Measurements from ENCODE around the gene TECPR1.

The TECPR1 gene

DNA sequence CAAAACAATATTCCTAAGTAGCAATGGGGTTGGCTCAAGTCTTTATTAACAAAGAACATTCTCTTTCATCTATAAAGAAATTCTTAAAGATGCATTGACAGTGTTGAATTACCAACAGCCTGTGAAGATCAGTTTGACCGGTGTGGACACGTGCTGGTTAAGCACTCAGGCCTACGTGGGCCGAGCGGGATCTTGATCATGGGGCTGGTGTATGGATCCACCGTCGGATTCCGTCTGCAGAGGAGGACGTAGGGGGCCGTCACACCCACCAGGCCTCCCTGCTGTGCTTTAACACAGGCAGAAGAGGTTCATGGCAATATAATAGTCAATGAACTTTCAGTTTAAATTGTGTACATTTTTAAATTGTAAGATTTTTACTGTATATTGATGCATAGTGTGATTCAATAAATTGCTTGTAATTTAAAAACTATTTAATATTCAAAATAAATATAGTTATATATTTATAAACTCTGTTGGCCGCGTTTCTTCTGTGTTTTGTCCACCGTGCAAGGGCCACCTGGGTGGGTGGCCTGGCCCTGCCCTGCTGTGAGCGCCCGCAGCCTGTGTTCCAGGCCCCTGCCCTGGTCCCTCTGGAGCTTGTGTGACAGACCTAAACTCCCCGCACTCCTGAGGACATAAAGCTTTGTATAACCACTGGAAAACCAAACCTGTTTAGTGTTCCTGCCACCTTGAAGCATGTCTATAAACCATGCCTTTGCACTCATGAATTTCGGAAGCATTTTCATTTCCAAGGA lies 42.7 kb downstream of the TECPR1 start:
- no peak for DNase-seq

DNA sequence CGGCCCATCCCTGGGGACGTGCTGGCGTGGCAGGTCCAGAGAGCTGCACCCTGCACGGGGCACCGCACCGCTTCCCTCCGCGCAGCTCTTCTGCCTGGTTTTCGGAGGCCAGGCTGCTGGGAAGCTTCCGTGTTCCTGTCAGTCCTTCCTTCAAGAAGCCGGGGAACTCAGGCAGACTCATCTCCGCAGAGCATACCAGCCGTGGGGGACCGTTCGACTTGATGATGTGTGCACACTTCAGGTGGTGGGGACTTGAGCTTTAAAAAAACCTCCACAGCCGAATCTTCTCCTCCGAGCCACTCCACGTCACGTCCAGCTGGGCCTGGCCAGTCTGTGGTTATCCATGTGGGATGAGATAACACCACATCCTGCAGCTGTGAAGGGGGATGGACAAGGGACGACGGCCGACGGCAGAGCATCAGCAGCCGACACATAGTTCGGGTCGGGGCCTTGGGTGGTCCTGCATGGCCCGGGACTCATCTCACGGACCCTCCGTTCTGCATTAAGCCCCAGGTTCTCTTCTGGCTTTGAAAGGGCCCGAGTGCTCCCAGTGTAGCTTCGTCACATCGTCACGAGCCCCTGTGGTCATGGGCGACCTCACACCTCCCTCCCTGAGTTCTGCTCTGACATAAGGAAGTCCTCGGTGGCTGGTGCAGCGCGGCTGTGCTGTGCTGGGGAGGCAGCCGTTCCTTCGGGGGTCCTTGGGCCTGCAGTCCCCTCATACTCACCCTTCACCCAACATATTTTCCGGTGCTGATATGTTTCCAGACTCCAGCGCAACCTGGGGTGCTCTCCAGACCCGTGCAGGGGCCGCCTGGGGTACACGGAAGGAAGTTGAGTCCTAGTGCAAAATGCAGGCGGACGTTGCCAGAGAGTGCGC lies 45.3 kb downstream of the TECPR1 start:
- DNase-seq, result no peak

DNA sequence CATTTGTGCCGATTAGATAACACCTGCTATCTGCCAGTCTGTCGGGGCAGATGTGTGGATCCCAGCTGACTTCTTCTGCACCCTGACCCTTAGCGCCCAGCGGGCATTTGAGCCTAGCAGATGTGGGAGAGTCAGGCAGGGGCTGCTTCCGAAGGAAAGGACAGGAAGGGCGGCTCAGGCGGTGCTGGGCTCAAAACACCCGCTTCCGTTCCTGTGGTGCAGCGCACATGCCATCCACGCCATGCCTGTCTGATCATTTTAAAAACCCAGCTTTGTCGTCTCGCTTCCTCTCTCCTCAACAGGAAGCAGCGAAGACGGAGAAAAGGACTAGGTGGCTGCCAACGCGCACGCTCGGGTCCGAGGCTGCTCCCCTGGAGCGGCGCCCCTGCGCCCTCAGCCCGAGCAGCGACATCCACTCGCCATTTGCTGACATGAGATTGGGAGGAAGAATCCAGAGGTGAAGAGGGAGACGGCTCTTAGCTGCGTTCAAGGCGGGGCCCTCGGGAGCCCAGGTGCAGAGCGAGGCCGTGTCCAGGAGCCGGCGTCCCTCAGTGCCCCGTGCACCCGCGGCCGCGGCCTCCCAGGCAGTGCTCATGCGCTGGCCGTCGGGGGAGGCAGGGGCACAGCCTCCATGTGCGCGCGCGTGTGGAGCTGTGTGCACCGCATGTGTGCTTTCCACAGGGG lies 46.7 kb downstream of the TECPR1 start:
- DNase-seq, result no peak

DNA sequence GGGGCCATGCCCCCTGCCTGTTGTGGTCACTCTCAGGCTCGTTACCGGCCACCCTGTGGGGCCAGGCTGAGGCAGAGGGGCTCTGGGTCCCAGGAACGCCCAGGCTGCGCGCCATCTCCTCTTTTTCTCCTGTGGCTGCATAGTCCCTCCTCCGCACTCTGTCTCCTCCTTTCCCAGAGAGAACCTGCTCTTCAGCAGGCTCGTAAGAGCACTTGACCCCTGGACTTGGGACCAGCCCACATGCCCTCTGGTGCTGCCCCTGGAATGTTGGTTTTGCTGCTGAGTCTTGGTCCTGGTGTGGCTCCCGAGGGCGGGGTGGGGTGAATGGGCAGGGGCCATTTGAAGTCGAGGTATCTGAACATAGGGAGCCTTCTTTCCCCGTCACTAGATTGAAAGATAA lies 47.4 kb downstream of the TECPR1 start:
- DNase-seq, result no peak

DNA sequence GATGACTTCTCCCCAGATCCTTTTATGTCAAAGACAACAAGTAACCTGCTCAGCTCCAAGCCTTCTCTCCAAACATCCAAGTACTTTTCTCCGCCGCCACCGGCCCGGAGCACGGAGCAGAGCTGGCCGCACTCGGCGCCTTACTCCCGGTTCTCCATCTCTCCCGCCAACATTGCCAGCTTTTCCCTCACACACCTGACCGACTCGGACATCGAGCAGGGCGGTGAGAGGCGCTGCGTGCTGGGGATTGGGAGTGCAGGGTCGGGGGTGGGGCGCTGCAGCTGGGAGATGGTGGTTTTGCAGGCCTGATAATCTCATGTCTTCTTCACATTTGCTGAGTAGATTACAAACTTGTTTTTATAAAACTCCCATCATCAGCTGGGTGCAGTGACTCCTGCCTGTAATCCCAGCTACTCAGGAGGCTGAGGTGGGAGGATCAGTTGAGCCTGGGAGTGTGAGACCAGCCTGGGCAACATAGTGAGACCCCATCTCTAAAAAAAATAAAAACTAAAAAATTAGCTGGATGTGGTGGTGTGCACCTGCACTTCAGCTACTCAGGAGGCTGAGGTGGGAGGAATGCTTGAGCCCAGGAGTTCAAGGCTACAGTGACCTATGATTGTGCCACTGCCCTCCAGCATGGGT lies 47.9 kb downstream of the TECPR1 start:
- no peak for DNase-seq

DNA sequence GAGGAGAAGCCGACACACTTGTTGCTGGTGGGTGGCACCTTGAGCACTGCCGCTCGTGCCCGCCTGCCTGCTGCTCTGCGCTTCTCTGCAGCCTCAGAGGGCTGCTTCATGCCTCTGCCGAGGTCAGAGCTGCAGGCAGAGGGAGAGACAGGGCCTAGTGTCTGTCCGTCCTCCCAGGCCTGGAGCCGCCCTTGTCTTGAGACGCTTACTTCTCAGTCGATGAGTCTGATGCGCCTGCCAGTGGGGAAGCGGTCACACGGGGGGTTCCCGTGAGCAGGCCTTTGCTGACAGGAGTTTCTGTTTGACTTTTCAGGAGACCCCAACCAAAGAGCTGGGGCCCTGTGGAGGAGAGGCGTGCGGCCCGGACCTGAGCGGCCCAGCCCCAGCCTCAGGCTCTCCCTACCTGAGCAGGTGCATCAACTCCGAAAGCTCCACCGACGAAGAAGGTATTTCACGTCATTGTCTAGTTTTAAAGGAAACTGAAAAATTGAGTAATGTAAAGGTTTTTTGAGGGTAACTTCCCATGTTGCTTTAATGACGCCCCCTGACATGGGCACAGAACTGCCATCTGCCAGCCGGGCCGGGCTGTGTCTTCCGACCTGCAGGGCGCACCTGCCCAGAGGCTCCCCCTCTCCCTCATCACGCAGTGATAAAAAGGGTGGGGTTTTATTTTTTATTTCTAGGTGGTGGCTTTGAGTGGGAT lies 48.6 kb downstream of the TECPR1 start:
- no peak for DNase-seq

DNA sequence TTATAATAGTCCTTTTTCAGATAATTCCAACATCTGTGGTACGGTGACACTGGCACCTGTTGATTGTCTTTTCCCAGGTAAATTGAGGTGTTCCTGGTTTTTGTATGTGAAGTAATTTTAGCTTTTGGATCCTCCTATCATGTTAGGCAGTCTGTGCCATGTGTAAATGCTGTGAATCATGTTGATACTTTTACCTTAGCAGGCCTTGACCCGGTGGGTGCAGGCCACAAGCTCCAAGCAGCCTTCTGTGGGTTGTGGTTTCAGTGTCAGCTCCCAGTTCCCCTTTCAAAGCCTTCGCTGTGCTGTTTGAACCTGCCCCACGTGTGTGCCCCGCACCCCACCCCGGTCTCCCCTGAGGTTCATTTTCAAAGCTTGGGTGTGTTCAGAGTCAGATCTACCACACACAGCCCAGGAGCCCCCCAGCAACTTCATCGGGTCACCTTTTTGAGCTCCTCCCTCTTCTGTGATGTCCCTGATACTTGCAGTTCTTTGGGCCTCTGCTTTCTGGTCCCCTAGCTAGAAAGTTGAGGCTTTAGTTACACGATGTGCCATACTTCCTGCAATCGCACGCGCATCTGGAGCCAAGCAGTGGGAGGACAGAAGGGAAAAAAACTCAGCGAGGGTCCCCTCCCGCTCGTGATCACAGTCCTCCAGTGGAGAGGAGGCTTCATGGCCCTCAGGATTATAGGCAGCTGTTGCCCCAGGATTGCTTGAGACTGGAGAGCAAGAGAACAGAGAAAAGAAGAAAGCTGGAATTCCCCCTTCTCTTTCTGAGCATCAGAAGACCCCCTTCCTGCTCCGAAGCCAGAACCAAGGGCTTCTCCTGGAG lies 49.5 kb downstream of the TECPR1 start:
- DNase-seq, result no peak

DNA sequence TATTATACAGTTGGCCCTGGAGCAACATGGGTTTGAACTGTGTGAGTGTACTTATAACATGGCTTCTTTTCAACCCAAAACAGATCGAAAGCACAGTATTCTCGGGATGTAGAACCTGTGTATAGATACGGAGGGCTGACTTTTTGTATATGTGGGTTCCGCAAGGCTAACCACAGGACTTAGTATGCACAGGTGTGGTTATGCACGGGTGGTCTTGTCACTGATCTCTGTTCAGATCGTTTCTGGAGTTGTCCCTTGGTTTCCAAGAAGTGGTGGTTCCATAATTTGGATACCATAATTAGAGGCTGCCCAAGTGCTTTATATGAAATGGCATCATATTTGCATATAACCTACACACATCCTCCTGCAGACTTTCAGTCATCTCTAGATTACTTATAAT lies 51.7 kb downstream of the TECPR1 start:
- DNase-seq, result no peak

DNA sequence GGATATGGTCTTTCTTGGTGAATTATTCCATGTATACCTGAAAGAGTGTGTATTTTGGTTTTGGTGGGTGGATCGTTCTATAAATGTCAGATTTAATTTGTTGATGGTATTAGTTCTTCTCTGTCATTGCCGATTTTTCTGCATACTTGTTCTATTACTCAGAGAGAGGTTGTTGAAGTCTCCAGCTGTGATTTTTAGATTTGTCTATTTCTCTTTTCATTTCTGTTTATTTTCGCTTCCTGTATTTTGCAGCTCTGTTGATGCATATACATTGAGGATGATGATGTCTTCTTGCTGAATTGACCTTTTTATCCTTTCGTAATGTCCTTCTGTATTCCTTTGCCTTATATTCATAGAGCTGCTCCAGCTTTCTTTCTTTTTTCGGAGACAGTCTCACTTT lies 52.9 kb downstream of the TECPR1 start:
- DNase-seq, result no peak

DNA sequence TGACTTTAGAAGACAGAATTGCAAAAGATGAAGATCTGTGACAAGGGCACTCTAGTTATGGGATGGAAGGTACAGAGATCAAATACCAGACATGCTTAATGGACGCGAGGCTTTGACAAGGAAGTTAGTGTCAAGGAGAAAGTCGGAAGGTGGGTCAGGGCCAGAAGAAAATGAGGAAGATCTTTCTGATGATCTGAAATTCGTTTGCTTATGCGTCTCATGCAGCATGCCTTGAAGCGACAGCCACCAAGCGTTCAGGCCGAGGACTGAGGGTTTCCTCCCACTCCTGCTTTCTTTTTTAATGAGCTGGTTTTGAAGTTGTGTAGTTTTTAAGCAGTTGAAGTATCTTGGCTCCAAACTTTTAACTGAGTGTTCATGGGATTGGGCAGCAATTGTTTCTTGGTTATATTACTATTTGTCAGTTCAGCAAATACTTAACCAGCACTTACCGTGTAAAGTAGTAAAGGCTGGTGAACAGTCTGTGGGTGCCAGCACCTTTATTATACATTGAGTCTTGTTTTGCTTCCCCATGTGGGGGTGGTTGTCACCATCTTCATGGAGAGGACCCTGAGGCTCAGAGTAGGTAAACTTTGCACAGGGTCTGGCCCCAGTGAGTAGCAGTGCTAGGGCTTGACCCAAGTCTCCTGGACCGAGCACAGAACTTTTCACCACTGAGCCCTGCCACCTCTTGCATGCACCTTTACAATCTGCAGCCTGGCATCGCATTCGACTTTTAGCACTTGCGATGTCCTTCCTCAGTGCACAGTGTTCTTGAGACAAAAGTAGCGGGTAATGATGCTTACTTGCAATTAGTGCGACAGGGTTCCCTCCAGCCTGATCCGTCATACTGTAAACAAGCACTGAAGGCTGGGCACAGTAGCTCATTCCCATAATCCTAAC lies 55.1 kb downstream of the TECPR1 start:
- DNase-seq, result no peak

DNA sequence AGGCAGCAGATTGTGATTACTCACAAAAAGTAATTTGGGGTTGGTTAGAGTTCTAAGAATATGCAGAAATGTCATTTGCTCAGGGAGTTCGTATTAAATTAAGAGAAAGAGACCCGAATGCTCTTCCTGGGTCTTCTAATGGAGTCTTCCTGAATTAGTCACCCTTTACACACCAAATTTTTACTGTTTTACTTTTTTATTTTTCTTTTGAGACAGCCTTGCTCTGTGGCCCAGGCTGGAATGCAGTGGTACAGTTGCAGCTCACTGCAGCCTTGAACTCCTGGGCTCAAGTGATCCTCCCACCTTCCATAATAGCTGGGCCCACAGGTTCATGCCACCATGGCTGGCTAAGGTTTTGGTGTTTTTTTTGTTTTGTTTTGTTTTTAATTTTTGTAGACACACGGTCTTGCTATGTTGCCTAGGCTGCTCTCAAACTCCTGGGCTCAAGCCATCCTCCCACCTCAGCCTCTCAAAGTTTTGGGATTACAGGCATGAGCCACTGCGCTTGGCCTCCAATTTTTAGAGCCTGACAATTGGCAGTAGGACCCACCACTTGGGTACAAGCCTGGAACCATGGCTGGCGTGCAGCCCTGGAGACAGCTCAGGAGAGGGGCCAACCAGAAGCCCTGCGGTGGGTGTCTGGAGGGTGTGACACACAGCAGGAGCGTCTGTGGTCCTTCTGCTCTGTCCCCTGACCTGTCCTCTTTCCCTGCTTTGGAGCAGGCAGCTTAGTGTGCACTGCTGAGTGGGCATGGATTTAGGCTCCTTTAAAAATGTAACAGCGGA lies 57.2 kb downstream of the TECPR1 start:
- no peak for DNase-seq

DNA sequence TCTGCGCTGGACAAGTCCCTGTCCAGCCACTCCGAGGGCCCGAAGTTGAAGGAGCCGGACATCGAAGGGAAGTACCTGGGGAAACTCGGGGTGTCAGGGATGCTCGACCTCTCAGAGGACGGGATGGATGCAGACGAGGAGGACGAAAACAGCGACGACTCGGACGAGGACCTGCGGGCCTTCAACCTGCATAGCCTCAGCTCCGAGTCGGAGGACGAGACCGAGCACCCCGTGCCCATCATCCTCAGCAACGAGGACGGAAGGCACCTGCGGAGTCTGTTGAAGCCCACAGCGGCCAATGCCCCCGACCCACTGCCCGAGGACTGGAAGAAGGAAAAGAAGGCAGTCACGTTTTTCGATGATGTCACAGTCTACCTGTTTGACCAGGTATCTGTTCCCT lies 57.8 kb downstream of the TECPR1 start:
- DNase-seq, result no peak

DNA sequence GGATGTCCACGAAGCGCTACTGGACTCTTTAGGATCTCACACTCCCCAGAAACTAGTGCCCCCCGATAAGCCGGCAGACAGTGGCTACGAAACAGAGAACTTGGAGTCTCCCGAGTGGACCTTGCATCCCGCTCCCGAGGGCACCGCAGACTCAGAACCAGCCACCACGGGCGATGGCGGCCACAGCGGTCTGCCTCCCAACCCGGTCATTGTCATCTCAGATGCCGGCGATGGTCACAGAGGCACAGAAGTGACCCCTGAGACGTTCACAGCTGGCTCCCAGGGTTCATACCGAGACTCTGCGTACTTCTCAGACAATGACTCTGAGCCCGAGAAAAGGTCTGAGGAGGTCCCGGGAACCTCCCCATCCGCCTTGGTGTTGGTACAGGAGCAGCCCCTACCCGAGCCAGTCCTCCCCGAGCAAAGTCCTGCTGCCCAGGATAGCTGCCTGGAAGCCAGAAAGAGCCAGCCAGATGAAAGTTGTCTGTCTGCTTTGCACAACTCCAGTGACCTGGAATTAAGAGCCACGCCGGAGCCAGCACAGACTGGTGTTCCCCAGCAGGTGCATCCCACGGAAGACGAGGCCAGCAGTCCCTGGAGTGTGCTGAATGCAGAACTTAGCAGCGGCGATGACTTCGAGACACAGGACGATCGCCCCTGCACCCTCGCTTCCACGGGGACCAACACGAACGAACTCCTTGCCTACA lies 58.4 kb downstream of the TECPR1 start:
- DNase-seq, result no peak

DNA sequence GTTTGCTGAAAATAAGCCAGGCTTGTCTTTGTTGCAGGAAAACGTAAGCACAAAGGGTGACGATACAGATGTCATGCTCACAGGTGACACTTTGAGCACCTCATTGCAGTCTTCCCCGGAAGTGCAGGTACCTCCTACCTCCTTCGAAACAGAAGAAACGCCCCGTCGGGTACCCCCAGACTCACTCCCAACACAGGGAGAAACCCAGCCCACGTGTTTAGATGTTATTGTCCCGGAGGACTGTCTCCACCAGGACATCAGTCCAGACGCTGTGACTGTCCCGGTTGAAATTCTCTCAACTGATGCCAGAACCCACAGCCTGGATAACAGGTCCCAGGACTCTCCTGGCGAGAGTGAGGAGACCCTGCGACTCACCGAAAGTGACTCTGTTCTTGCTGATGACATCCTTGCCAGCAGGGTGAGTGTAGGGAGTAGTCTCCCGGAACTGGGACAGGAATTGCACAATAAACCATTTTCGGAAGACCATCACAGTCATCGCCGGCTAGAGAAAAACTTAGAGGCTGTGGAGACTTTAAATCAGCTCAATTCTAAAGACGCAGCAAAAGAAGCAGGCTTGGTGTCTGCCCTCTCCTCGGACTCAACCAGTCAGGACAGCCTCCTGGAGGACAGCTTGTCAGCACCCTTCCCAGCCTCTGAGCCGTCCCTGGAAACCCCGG lies 59.1 kb downstream of the TECPR1 start:
- DNase-seq, result no peak

DNA sequence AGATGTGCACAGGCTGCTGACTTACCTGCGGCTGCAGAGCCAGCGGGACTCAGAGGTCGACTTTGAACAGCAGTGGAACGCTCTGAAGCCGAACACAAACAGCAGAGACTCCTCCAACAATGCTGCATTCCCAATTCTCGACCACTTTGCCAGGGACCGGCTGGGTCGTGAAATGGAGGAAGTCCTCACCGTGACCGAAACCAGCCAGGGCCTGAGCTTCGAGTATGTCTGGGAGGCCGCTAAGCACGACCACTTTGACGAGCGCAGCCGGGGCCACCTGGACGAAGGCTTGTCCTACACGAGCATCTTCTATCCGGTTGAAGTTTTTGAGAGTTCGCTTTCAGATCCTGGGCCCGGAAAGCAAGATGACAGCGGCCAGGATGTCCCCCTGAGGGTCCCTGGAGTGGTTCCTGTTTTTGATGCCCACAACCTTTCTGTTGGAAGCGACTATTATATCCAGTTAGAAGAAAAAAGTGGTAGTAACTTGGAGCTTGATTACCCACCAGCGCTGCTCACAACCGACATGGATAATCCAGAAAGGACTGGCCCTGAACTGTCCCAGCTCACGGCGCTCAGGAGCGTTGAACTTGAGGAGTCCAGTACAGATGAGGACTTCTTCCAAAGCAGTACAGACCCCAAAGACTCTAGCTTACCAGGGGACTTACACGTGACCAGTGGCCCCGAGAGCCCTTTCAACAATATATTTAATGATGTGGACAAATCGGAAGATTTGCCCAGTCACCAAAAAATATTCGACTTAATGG lies 60.2 kb downstream of the TECPR1 start:
- no peak for DNase-seq

DNA sequence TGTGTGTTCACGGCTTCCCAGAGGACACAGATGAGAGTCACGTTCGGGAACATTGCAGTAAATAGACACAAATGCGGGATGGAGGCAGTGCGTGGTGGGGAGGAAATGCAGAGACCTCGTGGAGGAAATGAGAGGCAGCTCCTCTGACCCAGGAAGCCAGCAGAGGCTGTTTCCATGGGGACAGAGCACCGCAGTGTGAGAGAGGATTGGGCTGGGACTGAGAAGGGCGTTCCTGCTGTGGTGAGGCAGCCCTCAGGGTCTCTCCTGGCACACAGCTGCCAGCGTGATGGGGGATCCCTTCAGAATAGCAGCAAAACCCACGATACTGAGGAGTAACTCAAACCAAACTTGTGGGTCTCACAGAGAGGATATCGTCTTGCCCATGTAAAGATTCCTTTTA lies 62.5 kb downstream of the TECPR1 start:
- DNase-seq, result no peak

DNA sequence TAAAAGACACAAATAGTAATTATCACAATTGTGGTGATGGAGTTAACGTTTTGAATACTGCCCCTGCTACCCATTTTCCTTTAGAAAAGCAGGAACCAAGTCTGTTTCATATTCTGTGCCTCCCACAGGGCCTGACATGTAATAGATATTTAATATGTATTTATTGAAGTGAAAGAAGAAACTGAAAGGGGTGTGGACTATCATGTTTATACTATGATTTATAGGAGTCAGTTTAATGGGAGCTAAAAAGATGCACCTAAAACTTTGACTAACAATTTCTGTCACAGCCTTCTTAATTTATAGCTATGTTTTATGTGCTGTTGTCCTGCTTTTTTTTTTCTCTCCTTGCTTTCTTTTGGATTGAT lies 64.9 kb downstream of the TECPR1 start:
- DNase-seq, result no peak

All from left hindlimb (tissue), 1 donor.